Suprapubic skin (tissue), 4 donors: ENCODE data around the gene COX6B2.

Experiments
- EP300 ChIP-seq: sonication (generic); formaldehyde crosslinking; IDR thresholded peaks from one replicate; pipeline ENCODE4 v1.6.1; 2017; ENCODE audit warnings: antibody characterized with exemption
- POLR2A ChIP-seq, 2 donors: fragments of 450-650 bp; IDR thresholded peaks; one replicate each; pipeline ENCODE4 v1.6.1; 2017; ENCODE audit warnings: antibody characterized with exemption in 2 of 2, mild to moderate bottlenecking in 2 of 2, moderate library complexity in 2 of 2
- POLR2AphosphoS5 ChIP-seq, 3 donors: sonication (generic); formaldehyde crosslinking; IDR thresholded peaks; one replicate each; pipeline ENCODE4 v1.6.1; 2017; ENCODE audit warnings: antibody characterized with exemption in 3 of 3
- TF ChIP-seq, protein P1 (sequence below), 2 donors: fragments of 200-600 bp in 1 of 2; fragments of 450-650 bp in 1 of 2; sonication (generic) in 1 of 2; IDR thresholded peaks; one replicate each; pipeline ENCODE4 v1.5.1; 2016 to 2019; ENCODE audit warnings: antibody characterized with exemption in 2 of 2, mild to moderate bottlenecking in 1 of 2, moderate library complexity in 1 of 2

DNA sequence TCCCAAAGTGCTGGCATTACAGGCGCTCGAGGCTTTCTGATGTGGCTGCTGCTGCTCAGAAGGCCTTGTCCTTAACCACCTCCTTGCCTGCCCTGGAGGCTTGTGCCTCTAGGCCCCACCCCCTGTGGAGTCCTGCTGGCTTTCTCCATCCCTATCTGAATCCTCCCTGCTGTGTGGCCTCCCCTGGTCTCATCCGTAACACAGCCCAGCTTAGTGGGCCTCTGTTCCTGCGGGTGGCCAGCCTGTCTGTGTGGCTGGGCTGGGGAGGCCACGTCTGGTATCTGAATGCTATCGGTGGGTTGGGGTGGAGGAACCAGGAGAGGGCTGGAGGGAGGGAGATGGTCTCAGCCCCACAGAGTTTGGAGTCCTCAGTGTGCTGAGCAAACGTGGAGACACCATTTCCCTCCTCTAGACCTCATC lies 36.0 kb upstream of the COX6B2 start:
- TF ChIP-seq, protein P1, sequence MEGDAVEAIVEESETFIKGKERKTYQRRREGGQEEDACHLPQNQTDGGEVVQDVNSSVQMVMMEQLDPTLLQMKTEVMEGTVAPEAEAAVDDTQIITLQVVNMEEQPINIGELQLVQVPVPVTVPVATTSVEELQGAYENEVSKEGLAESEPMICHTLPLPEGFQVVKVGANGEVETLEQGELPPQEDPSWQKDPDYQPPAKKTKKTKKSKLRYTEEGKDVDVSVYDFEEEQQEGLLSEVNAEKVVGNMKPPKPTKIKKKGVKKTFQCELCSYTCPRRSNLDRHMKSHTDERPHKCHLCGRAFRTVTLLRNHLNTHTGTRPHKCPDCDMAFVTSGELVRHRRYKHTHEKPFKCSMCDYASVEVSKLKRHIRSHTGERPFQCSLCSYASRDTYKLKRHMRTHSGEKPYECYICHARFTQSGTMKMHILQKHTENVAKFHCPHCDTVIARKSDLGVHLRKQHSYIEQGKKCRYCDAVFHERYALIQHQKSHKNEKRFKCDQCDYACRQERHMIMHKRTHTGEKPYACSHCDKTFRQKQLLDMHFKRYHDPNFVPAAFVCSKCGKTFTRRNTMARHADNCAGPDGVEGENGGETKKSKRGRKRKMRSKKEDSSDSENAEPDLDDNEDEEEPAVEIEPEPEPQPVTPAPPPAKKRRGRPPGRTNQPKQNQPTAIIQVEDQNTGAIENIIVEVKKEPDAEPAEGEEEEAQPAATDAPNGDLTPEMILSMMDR (IDR thresholded peaks at IDR 0.05) = no peak
- TF ChIP-seq POLR2A (IDR thresholded peaks at IDR 0.05) (no peak), EP300 (no peak), POLR2AphosphoS5 (IDR thresholded peaks at IDR 0.05) (no peak)
